ENCODE results near the gene NKAIN4.

The NKAIN4 gene

GRCh38 chr20:63288581-63289251 is 34.5 kb upstream of the NKAIN4 start:
- DNase-seq, result no peak

DNA sequence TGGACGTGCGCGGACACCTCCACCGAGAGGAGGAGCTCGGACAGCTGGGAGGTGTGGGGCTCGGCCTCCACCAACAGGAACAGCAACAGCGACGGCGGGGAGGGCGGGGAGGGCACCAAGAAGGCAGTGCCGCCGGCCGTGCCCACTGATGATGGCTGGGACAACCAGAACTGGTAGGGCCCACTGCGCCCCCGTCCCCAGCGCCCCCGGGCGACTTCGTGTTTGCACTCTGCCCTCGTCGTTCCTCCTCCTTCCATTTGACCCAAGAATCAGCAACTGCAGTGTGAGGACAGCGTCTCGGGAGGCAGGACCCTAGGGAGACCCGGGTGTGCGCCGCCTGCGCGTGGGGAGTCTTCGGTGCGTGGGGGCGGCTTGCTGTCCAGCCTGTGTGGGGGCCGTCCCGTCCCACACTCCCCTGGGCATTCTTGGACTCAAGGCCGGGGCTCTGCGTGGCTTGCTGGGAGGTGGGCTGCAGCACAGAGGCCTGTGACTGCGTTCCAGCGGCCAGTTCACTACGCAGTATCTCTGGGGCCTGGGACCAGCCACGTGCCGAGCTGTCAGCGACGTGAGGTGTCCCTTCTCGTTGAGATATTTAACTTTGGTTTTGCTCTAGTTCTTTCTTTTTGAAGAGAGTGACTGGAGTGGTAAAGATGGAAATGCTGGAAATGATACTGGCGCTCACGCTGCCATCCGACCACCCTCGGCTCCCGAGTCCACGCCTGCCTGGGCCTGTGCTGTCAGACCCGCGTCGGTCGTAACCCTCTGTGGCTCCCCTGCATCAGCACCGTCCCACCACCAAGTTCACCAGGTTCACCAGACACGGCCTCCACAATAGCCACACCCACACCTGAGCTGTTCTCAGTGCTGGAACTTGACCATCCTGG is 33.7 kb upstream of the NKAIN4 start:
- no peak for DNase-seq

DNA sequence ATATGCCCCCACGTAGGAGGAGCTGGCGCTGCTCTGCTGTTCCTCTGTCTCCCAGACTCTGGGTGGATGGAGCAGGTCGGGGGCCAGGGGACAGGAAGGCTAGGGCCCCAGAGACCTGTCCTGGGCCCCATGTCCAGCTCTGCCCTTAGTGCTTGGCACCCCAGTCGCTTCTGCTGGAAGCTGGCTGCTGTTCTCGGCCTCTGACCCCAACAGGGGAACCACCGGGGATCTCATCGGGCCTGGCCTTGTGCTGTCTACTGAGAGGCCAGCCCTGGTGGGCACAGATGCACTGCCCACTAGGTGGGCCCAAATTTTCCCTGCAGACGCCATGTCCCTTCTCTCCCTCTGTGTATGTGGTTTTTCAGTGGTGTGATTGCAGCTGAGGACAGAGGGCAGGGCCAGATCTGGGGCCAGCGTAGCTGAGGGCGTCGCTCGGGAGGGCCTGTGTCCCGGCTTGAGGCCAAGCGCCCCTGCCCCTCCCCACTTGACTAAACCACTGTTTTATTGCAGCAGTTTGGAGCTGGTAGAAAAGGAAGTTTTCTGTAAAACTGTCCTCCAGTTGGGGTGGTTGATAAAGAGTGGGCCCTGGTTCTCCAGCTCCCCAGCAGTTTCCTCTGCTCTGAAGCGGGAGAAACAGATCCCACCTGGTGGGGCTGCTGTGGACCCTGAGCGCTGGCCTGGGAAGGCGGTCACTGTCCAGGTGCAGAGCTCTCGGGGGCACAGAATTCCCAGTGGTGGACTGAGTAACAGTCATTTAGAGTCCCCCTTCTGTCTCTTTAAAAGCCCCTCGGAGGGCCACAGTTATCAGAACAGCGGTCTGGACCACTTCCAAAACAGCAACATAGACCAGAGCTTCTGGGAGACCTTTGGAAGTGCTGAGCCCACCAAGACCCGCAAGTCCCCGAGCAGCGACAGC is 32.8 kb upstream of the NKAIN4 start:
- DNase-seq, result no peak

DNA sequence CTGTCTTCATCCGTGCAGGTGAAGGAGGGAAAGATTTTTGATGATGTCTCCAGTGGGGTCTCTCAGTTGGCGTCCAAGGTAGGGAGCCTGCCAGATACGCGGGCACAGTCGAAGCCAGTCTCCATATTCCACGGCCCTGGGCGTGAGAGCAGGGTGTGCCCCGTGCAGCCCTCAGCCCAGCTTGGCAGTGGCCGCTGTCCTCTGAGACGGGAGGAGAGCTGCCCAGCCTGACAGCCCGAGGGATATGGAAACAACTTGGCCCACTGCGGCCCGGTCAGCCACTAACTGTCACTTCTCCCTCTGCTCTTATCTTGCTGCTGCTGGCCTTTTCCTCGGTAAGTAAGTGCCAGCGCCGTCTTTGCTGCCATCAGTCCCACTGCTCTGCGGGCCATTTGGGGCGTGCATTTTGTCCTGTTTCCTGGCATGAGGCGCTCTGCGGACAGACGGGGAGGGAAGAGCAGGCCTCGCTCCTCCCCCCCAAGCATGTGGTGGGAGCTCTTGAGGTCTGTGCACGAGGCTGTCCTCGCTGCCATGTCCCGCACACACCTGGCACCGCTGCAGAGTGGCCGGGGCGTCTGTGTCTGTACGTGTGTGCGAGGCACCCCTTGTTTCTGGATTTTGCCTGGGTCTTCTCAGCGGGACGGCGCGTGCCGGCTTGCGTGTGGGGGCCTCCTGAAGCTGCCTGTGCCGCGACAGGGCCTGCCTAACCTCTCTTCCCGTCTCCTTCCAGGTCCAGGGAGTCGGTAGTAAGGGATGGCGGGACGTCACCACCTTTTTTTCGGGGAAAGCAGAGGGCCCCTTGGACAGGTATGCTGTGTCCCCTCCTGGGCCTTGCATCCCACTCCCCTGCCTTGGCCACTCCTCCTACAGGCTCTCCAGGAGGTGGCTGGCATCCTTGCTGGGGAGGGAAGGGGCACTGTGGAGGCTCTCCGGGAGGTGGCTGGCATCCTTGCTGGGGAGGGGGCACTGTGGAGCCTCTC is 31.7 kb upstream of the NKAIN4 start:
- no peak for DNase-seq

DNA sequence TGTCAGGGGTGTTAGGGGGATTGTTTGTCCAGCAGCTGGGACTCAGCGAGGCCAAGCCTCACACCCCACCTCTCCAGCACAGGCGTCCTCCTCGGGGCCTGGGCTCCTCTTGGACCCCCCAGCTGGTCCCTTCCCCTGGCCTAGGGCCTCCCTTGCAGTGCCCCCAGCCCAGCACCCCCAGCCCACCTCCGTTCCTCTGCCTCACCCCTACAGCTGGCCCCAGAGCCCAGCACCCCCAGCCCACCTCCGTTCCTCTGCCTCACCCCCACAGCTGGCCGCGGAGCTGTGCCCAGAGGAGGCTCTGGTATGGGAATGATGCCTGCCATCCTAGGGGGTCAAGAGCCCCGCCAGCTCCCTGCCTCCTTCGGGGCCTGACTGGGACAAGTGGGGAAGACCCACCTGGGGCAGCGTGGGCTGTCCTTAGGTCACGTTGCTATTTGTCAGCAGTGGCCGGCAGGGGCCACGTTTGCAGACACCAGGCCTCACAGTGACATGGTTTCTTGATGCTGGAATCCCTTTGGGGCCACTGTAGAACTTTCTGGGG is 30.8 kb upstream of the NKAIN4 start:
- no peak for DNase-seq

GRCh38 chr20:63284544-63284949 is 30.3 kb upstream of the NKAIN4 start:
- DNase-seq, result no peak

DNA sequence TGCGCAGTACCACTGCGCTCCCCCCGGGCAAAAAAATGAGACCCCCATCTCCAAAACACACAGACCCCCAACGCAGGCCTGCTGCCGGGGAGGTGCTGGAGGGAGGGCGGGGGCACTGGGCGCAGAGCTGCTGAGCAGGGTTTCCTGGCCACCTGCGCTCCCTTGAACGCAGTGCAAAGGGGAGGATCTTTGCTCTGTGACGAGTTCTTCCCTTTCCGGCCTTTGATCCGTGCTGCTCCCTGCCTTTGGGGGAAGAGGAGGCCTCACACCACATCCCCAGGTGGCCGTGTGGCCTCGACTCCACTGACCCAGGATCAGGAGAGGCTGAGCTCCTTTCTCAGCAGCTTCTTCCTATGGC is 29.8 kb upstream of the NKAIN4 start:
- DNase-seq, result no peak

DNA sequence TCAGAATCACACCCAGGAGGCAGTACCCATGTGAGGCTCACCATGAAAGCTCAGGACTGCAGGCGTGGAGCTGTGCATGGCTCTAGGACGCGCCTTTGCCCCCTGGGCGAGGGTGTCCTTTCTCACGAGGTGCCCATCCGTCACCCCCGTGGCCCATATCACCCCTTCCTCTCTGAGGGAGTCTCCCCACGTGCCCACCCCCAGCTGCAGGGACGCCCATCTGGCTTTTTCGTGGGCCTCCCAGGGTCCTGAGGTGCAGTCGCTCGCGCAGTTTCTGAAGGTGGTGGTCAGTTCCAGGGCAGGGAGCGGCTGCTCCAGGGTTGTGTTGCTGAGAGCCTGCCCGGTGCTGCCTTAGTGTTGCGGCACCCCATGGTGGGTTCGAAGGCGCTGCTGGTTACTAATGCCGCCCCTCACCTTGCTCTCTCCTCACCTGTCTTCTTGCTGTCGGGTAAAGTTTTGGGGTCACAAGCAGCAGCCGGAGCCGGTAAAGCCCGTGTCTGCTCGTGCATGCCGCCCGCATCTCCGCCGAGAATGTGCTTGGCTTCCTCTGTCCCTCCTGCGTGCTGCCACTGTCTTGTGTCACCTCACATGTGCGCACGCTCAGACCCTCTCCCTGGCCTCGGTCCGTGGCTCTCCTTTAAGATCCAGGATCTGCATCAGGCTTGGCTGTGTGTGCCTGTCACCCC is 29.3 kb upstream of the NKAIN4 start:
- DNase-seq, result no peak

- no peak for DNase-seq
Observed at GRCh38 chr20:63282946-63283345, 28.7 kb upstream of the NKAIN4 start.

GRCh38 chr20:63281742-63282665 is 27.7 kb upstream of the NKAIN4 start:
- DNase-seq, result no peak

GRCh38 chr20:63280929-63281545 is 26.8 kb upstream of the NKAIN4 start:
- no peak for DNase-seq

DNA sequence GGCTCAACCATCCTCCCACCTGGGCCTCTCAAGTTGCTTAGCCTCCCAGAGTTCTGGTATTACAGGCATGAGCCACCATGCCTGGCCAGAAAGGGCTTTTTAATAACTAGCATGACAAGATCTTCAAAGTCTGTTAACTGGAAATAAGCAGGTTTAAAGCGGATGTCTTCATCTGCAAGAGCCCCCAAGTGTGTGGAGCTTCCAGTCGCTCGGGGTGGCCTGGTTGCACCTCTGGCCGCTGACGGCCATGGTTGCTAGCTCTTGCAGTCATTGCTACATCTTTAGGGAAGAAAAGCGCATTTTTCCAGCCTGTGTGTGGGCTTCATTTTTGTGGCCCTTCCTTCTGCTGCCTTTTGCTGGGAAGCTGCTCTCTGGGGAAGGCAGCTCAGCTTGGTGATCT is 26.1 kb upstream of the NKAIN4 start:
- no peak for DNase-seq

DNA sequence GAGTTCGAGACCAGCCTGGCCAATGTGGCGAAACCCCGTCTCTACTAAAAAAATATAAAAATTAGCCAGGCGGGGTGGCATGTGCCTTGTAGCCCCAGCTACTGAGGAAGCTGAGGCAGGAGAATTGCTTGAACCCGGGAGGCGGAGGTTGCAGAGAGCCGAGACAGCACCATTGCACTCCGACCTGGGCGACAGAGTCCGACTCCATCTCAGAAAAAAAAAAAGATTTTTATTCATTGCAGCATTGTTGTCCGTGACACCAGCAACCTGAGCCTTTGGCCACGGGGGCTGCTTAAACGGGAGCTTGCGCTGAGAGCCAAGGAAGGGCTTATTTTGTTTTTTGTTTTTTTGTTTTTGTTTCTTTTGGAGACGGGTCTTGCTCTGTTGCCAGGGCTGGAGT is 25.7 kb upstream of the NKAIN4 start:
- DNase-seq, result no peak

- no peak for DNase-seq
Observed at GRCh38 chr20:63278661-63279060, 24.4 kb upstream of the NKAIN4 start.

- no peak for DNase-seq
Observed at GRCh38 chr20:63277466-63278272, 23.4 kb upstream of the NKAIN4 start.

GRCh38 chr20:63276956-63277355 is 22.7 kb upstream of the NKAIN4 start:
- no peak for DNase-seq

DNA sequence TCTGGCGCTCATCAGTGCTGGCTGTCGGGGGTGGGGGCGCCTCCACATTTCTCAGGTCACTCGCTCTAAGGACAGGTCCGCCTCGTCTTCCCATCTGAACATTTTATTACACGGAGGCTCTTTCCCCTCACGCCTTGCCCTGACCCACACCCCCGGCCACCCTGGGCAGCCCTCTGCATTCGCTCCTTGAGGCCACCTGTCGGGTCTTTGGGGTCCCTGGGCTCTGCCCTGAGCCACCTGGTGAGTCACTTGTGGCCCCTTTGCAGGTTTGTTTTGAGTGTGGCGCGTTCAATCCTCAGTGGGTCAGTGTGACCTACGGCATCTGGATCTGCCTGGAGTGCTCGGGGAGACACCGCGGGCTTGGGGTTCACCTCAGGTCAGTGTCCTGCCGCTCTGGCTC is 21.6 kb upstream of the NKAIN4 start:
- no peak for DNase-seq
